B cell (primary cell): Measurements from ENCODE around the gene EIF3A.

Source experiments
- EZH2 ChIP-seq: IDR thresholded peaks from 2 replicates; pipeline ENCODE4 v1.6.1; 2012; ENCODE audit warnings: borderline replicate concordance, low read depth, mild to moderate bottlenecking, moderate library complexity, low read length; ENCODE audit not compliant: insufficient read depth, poor library complexity, severe bottlenecking
- TF ChIP-seq, protein P1 (sequence below): fragments of 200-600 bp; IDR thresholded peaks from one replicate; pipeline ENCODE4 v1.8.0; 2022; ENCODE audit warnings: antibody characterized with exemption, mild to moderate bottlenecking

GRCh38 chr10:119024882-119025281, 55.7 kb downstream of the EIF3A start:
- TF ChIP-seq, protein P1, sequence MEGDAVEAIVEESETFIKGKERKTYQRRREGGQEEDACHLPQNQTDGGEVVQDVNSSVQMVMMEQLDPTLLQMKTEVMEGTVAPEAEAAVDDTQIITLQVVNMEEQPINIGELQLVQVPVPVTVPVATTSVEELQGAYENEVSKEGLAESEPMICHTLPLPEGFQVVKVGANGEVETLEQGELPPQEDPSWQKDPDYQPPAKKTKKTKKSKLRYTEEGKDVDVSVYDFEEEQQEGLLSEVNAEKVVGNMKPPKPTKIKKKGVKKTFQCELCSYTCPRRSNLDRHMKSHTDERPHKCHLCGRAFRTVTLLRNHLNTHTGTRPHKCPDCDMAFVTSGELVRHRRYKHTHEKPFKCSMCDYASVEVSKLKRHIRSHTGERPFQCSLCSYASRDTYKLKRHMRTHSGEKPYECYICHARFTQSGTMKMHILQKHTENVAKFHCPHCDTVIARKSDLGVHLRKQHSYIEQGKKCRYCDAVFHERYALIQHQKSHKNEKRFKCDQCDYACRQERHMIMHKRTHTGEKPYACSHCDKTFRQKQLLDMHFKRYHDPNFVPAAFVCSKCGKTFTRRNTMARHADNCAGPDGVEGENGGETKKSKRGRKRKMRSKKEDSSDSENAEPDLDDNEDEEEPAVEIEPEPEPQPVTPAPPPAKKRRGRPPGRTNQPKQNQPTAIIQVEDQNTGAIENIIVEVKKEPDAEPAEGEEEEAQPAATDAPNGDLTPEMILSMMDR: no peak
- TF ChIP-seq EZH2: no peak
